Measurements from ENCODE around the gene NEK2. TPM values are rescaled to one million over a fixed set of nuclear protein-coding genes. Genes with fewer than 3 reads are reported as not detected.

The NEK2 gene
- total and polyA plus RNA-seq, 2 of the 13 experiments (the other 11 are each of a cell fraction or from before 2014, with no cell fraction given): 10.9 to 40.8 TPM

DNA sequence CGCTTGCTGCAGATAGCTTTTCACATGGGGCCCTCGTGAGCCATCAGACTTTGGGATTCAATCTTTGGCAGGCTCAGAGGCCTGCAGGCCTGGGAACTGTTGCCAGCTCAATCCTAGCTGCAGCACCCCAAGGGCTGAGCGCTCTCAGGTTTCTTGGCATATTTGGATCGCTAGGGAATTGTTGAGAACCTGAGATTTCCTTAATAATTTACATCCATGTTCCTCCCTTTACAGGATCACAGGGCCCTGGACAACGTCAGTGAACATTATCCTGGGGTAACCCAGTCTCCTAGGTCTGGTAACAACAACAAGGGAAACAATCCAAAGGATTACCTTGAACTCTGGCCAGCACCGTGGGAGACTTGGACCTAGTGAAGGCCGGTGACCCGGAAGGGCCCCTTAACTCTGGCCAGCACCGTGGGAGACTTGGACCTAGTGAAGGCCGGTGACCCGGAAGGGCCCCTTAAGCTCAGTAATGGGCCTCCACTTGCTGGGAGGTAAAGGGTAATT, 49.3 kb upstream of the NEK2 start (continued):
- TF ChIP-seq ZNF781 (CRISPR knock-in tag; IDR thresholded peaks at IDR 0.05; ENCODE audit: borderline replicate concordance, not compliant biosample characterization) (no peak), SMAD1 (CRISPR knock-in tag; IDR thresholded peaks at IDR 0.05; ENCODE audit: borderline replicate concordance, low read depth) (no peak), HCFC1 (IDR thresholded peaks at IDR 0.05; ENCODE audit: low read depth, low read length) (no peak), E2F2 (CRISPR knock-in tag; IDR thresholded peaks at IDR 0.05; ENCODE audit: borderline replicate concordance) (no peak), ARID4A (CRISPR knock-in tag; IDR thresholded peaks at IDR 0.05; ENCODE audit: borderline replicate concordance) (no peak), ZNF597 (CRISPR knock-in tag; IDR thresholded peaks at IDR 0.05) (no peak), NCOA5 (CRISPR knock-in tag; IDR thresholded peaks at IDR 0.05) (no peak), U2AF1 (optimal IDR thresholded peaks at IDR 0.05; ENCODE audit: low read depth, low read length) (no peak), GPN1 (CRISPR knock-in tag; IDR thresholded peaks at IDR 0.05; ENCODE audit: borderline replicate concordance) (no peak), SMARCE1 (IDR thresholded peaks at IDR 0.05; ENCODE audit: borderline replicate concordance) (no peak), ZNF547 (CRISPR knock-in tag; IDR thresholded peaks at IDR 0.05) (no peak), ZNF773 (CRISPR knock-in tag; IDR thresholded peaks at IDR 0.05; ENCODE audit: borderline replicate concordance) (no peak), BCL6 (CRISPR knock-in tag; IDR thresholded peaks at IDR 0.05) (no peak), RAD51 (IDR thresholded peaks at IDR 0.05; ENCODE audit: borderline replicate concordance) (no peak), MAX (IDR thresholded peaks at IDR 0.05) (no peak), ELF1 (CRISPR knock-in tag; IDR thresholded peaks at IDR 0.05) (peak; percentile 57), HDAC1 (CRISPR knock-in tag; IDR thresholded peaks at IDR 0.05) (no peak), ARNTL (CRISPR knock-in tag; IDR thresholded peaks at IDR 0.05) (no peak), TRIM24 (CRISPR knock-in tag; IDR thresholded peaks at IDR 0.05) (no peak), ZNF891 (CRISPR knock-in tag; IDR thresholded peaks at IDR 0.05) (no peak), HNF4A (CRISPR knock-in tag; IDR thresholded peaks at IDR 0.05) (peak; percentile 74)
- TF ChIP-seq, protein P1, sequence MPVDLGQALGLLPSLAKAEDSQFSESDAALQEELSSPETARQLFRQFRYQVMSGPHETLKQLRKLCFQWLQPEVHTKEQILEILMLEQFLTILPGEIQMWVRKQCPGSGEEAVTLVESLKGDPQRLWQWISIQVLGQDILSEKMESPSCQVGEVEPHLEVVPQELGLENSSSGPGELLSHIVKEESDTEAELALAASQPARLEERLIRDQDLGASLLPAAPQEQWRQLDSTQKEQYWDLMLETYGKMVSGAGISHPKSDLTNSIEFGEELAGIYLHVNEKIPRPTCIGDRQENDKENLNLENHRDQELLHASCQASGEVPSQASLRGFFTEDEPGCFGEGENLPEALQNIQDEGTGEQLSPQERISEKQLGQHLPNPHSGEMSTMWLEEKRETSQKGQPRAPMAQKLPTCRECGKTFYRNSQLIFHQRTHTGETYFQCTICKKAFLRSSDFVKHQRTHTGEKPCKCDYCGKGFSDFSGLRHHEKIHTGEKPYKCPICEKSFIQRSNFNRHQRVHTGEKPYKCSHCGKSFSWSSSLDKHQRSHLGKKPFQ (CRISPR knock-in tag; IDR thresholded peaks at IDR 0.05; ENCODE audit: insufficient replicate concordance): no peak
- TF ChIP-seq, protein P2, sequence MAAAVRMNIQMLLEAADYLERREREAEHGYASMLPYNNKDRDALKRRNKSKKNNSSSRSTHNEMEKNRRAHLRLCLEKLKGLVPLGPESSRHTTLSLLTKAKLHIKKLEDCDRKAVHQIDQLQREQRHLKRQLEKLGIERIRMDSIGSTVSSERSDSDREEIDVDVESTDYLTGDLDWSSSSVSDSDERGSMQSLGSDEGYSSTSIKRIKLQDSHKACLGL (CRISPR knock-in tag; IDR thresholded peaks at IDR 0.05): no peak

Measured in HepG2 (cell line).